HCT116 (cell line): ENCODE data around the gene PSMB5. TPM values are rescaled to one million over a fixed set of nuclear protein-coding genes. Genes with fewer than 3 reads are reported as not detected.

Source experiments
- ATAC-seq: fragments of 200-7000 bp; cut with Tn5 transposase; 2 replicates; pipeline ENCODE4 v1.9.1; 2020; ENCODE audit warnings: mild to moderate bottlenecking, moderate library complexity
- BruUV-seq: library from RNA; stranded (reverse); fragments of 400-500 nt; replicated peaks from 2 replicates; lab custom pipeline; 2021; lab: Mats Ljungman, UMichigan
- CTCF ChIA-PET: fragments of 300-600 bp; sonication (Branson Sonifier 250); formaldehyde crosslinking; loops from one replicate; lab custom pipeline; 2021; ENCODE audit warnings: antibody characterized with exemption; lab: Charles Lee
- POLR2A ChIA-PET: fragments of 300-600, 350-600 bp; sonication (Branson Sonifier 250); formaldehyde crosslinking; loops from one replicate; lab custom pipeline; 2021; ENCODE audit warnings: antibody characterized with exemption; lab: Charles Lee
- RAD21 ChIA-PET, 2 experiments: fragments of 300-600 bp; sonication (Branson Sonifier 250); formaldehyde crosslinking; loops; one replicate each; lab custom pipeline; 2023; ENCODE audit warnings: low total read pairs in 2 of 2; ENCODE audit not compliant: uncharacterized antibody in 2 of 2, unreplicated experiment in 2 of 2, low non-redundant PET in 1 of 2; lab: Charles Lee
- DNase-seq: peaks from one replicate; pipeline ENCODE4 v3.0.0-alpha.2; 2010; ENCODE audit warnings: low read depth, low spot score
- H2AFZ ChIP-seq: fragments of 200-600 bp; shearing (Covaris generic), sonication (generic); 2 replicates; pipeline ENCODE4 v1.6.1; 2017; ENCODE audit warnings: low read depth, mixed run types, mixed read lengths, antibody characterized with exemption, low read length; ENCODE audit not compliant: poor library complexity, severe bottlenecking
- H3K27ac ChIP-seq: 2 replicates; pipeline ENCODE4 v1.5.1; 2012; ENCODE audit warnings: low read depth, low read length
- H3K27me3 ChIP-seq: fragments of 200-600 bp; sonication (generic); 2 replicates; pipeline ENCODE4 v1.6.1; 2016; ENCODE audit warnings: mixed run types, low read length, mixed read lengths; ENCODE audit not compliant: insufficient read depth
- H3K36me3 ChIP-seq, 2 experiments: fragments of 200-500 bp in 1 of 2; fragments of 200-600 bp in 1 of 2; sonication (Bioruptor generic) in 1 of 2; sonication (generic) in 1 of 2; 2 replicates each; pipeline versions ENCODE4 v1.5.1 to v1.6.1; 2014 to 2016; ENCODE audit warnings: low read length in 2 of 2, inconsistent platforms in 1 of 2, mixed read lengths in 1 of 2, mixed run types in 1 of 2; ENCODE audit not compliant: insufficient read depth in 2 of 2, control insufficient read depth in 1 of 2
- H3K4me1 ChIP-seq, 2 experiments: fragments of 200-600 bp in 1 of 2; sonication (generic) in 1 of 2; 2 replicates each; pipeline versions ENCODE4 v1.5.1 to v1.6.1; 2012 to 2017; ENCODE audit warnings: low read length in 2 of 2, inconsistent platforms in 1 of 2, mild to moderate bottlenecking in 1 of 2, mixed read lengths in 1 of 2, mixed run types in 1 of 2, moderate library complexity in 1 of 2; ENCODE audit not compliant: insufficient read depth in 2 of 2, control insufficient read depth in 1 of 2
- H3K4me2 ChIP-seq: fragments of 200-600 bp; sonication (generic); 2 replicates; pipeline ENCODE4 v1.6.1; 2017; ENCODE audit warnings: mixed run types, low read length, mixed read lengths
- H3K4me3 ChIP-seq, 2 experiments: fragments of 200-600 bp in 1 of 2; sonication (generic) in 1 of 2; replicated peaks in 1 of 2; 2 replicates each; pipeline ENCODE4 v1.5.1; 2011 to 2016; ENCODE audit warnings: low read length in 2 of 2, control low read depth in 1 of 2, low read depth in 1 of 2, mild to moderate bottlenecking in 1 of 2, mixed read lengths in 1 of 2, mixed run types in 1 of 2
- H3K79me2 ChIP-seq: fragments of 200-600 bp; sonication (generic); 2 replicates; pipeline ENCODE4 v1.6.1; 2017; ENCODE audit warnings: mild to moderate bottlenecking, mixed run types, low read length, moderate library complexity, mixed read lengths; ENCODE audit not compliant: insufficient read depth
- H3K9ac ChIP-seq: fragments of 200-600 bp; sonication (generic); 2 replicates; pipeline ENCODE4 v1.6.1; 2016; ENCODE audit warnings: low read length, mixed read lengths
- H3K9me2 ChIP-seq: fragments of 200-600 bp; sonication (generic), shearing (Covaris generic); 2 replicates; pipeline ENCODE4 v1.6.1; 2017; ENCODE audit warnings: mixed run types, mild to moderate bottlenecking, moderate library complexity; ENCODE audit not compliant: insufficient read depth
- H3K9me3 ChIP-seq, 2 experiments: fragments of 200-500 bp in 1 of 2; fragments of 200-600 bp in 1 of 2; sonication (Bioruptor generic) in 1 of 2; sonication (generic) in 1 of 2; 2 replicates each; pipeline ENCODE4 v1.6.1; 2014 to 2017; ENCODE audit warnings: low read length in 2 of 2, mixed read lengths in 2 of 2, inconsistent platforms in 1 of 2, low read depth in 1 of 2, mild to moderate bottlenecking in 1 of 2, mixed run types in 1 of 2, moderate library complexity in 1 of 2; ENCODE audit not compliant: control insufficient read depth in 1 of 2, insufficient read depth in 1 of 2
- H4K20me1 ChIP-seq: fragments of 200-600 bp; sonication (generic), shearing (Covaris generic); 2 replicates; pipeline ENCODE4 v1.6.1; 2017; ENCODE audit warnings: mixed run types, mild to moderate bottlenecking, moderate library complexity; ENCODE audit not compliant: insufficient read depth
- ATF3 ChIP-seq: IDR thresholded peaks from 2 replicates; pipeline ENCODE4 v1.6.1; 2012
- SRF ChIP-seq: IDR thresholded peaks from 2 replicates; pipeline ENCODE4 v1.6.1; 2012; ENCODE audit warnings: low read depth
- YY1 ChIP-seq: IDR thresholded peaks from 2 replicates; pipeline ENCODE4 v1.6.1; 2011; ENCODE audit warnings: low read length, low read depth, moderate library complexity, mild to moderate bottlenecking; ENCODE audit not compliant: insufficient replicate concordance; ENCODE audit errors: extremely low read depth
- intact Hi-C: fragments of 100-400 bp; cut with micrococcal nuclease; formaldehyde crosslinking; loops from 2 replicates; pipeline ENCODE4 v1.10.0; 2022
- total RNA-seq: library from RNA; stranded (reverse); gene quantifications from one replicate; pipeline ENCODE4 v1.2.1, GENCODE V29; 2021; ENCODE audit not compliant: unreplicated experiment
- TF ChIP-seq, protein P1 (sequence below): IDR thresholded peaks from 2 replicates; pipeline ENCODE4 v1.6.1; 2012; ENCODE audit warnings: low read depth

Gene PSMB5
- total RNA-seq, 1 experiment from 2014 or later = 212 TPM

DNA sequence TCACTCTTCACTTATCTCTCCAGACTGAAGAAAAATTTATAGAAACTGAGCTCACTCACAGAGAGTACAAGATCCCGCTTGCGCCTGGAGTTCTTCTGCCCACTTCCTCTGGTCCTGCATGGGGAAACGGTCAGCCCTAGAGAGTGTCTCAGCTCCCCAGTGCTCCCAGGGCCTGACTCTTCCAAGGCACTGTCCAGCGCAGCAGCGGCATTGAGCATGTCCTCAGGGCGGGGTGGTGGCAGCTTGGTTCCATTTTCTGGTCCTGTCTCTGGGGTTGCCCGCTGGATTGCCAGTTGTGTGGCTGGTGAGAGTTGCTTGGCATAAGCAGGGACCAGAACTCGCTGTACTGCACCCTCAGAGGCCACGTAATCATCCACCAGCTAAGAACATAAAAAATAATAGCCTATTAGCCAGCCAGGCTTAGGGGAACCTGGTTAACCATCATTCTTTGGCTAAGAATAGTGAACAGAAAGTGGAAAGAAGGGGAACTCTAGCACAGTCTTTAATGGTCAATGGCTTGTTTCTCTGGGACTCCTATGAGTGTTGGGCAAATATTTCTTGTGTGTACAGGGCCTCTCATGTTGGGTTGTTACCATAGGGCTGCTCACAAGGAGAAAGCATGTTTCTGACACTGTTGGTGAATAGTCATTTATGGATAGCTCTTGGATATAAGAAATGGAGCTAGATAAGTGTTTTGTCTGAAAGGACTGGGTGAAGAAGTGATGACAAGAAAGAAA lies 38.6 kb downstream of the PSMB5 start:
- ATAC-seq (no peak), DNase-seq (no peak)
- H3K27me3 ChIP-seq = no peaks in the 10 kb centered on the region
- no TSS peak for BruUV-seq
- RAD21 ChIA-PET = interaction anchor here in 1 of 2 experiments (0.8 to 1.9 kb wide), 3 partner anchors 11 to 62 kb away, joined by 3 to 10 read pairs (median 7); partner anchors contain the start of gene CDH24
- POLR2A ChIA-PET = interaction anchor here (0.7 to 2.1 kb wide), 3 partner anchors 10 to 14 kb away, joined by 3 to 18 read pairs (median 6); no protein-coding TSS in a partner anchor
- no peak overlapping the region for H3K4me3 ChIP-seq
- CTCF ChIA-PET = interaction anchor here (1.2 to 3.9 kb wide), 10 partner anchors 10 to 113 kb away, joined by 5 to 71 read pairs (median 18); partner anchors contain the start of genes AJUBA and CDH24
- peaks cover 4 to 8% of the 10 kb centered on the region in 2 experiments; a peak in 3 of 4 replicates for H3K4me1 ChIP-seq
- intact Hi-C loops = no loop called here
- TF ChIP-seq YY1 = no peak
- no peak for TF ChIP-seq ATF3
- TF ChIP-seq SRF = no peak
- TF ChIP-seq, protein P1, sequence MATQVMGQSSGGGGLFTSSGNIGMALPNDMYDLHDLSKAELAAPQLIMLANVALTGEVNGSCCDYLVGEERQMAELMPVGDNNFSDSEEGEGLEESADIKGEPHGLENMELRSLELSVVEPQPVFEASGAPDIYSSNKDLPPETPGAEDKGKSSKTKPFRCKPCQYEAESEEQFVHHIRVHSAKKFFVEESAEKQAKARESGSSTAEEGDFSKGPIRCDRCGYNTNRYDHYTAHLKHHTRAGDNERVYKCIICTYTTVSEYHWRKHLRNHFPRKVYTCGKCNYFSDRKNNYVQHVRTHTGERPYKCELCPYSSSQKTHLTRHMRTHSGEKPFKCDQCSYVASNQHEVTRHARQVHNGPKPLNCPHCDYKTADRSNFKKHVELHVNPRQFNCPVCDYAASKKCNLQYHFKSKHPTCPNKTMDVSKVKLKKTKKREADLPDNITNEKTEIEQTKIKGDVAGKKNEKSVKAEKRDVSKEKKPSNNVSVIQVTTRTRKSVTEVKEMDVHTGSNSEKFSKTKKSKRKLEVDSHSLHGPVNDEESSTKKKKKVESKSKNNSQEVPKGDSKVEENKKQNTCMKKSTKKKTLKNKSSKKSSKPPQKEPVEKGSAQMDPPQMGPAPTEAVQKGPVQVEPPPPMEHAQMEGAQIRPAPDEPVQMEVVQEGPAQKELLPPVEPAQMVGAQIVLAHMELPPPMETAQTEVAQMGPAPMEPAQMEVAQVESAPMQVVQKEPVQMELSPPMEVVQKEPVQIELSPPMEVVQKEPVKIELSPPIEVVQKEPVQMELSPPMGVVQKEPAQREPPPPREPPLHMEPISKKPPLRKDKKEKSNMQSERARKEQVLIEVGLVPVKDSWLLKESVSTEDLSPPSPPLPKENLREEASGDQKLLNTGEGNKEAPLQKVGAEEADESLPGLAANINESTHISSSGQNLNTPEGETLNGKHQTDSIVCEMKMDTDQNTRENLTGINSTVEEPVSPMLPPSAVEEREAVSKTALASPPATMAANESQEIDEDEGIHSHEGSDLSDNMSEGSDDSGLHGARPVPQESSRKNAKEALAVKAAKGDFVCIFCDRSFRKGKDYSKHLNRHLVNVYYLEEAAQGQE = no peak
- H3K9me3 ChIP-seq = no peaks in the 10 kb centered on the region
- no peak overlapping the region for H3K9ac ChIP-seq
- no peaks in the 10 kb centered on the region for H3K36me3 ChIP-seq
- H2AFZ ChIP-seq = no peak overlapping the region
- H3K27ac ChIP-seq = no peak overlapping the region
- H3K4me2 ChIP-seq = no peak overlapping the region
- no peaks in the 10 kb centered on the region for H3K9me2 ChIP-seq
- no peaks in the 10 kb centered on the region for H3K79me2 ChIP-seq
- H4K20me1 ChIP-seq = no peaks in the 10 kb centered on the region
